Mammary epithelial cell (primary cell): ENCODE data around the gene PTPRU.

Experiments used
- EZH2 ChIP-seq: IDR thresholded peaks from 2 replicates; pipeline ENCODE4 v1.6.1; 2012; ENCODE audit warnings: low read length, inconsistent platforms, borderline replicate concordance
- TF ChIP-seq, protein P1 (sequence below), 2 donors: IDR thresholded peaks in 1 of 2; conservative IDR thresholded peaks in 1 of 2; 2 replicates each; pipeline ENCODE4 v1.5.1; 2011 to 2012; ENCODE audit warnings: inconsistent platforms in 2 of 2, low read length in 2 of 2, mild to moderate bottlenecking in 2 of 2, control low read depth in 1 of 2, low read depth in 1 of 2; ENCODE audit not compliant: insufficient read depth in 1 of 2; ENCODE audit errors: extremely low read depth in 1 of 2

GRCh38 chr1:29292344-29292743, 56.0 kb downstream of the PTPRU start:
- TF ChIP-seq, protein P1, sequence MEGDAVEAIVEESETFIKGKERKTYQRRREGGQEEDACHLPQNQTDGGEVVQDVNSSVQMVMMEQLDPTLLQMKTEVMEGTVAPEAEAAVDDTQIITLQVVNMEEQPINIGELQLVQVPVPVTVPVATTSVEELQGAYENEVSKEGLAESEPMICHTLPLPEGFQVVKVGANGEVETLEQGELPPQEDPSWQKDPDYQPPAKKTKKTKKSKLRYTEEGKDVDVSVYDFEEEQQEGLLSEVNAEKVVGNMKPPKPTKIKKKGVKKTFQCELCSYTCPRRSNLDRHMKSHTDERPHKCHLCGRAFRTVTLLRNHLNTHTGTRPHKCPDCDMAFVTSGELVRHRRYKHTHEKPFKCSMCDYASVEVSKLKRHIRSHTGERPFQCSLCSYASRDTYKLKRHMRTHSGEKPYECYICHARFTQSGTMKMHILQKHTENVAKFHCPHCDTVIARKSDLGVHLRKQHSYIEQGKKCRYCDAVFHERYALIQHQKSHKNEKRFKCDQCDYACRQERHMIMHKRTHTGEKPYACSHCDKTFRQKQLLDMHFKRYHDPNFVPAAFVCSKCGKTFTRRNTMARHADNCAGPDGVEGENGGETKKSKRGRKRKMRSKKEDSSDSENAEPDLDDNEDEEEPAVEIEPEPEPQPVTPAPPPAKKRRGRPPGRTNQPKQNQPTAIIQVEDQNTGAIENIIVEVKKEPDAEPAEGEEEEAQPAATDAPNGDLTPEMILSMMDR (conservative IDR thresholded peaks at IDR 0.05 in 1 of 2, IDR thresholded peaks at IDR 0.05 in 1 of 2; ENCODE audit: extremely low read depth in 1 of 2, insufficient read depth in 1 of 2, low read depth in 1 of 2, low read length in 2 of 2) = no peak
- TF ChIP-seq EZH2 = no peak
